GM18867 (cell line): ENCODE data around the gene THBS1.

Experiments used
- ATAC-seq: cut with Tn5 transposase; IDR thresholded peaks from one replicate; pipeline ENCODE4 v1.9.1; 2021; ENCODE audit warnings: mild to moderate bottlenecking, moderate library complexity; ENCODE audit not compliant: unreplicated experiment

THBS1 gene

GRCh38 chr15:39598958-39599845 lies 18.3 kb downstream of the THBS1 start:
- no peak for ATAC-seq

- no peak for ATAC-seq
Measured at GRCh38 chr15:39599871-39600270, 19.0 kb downstream of the THBS1 start.

GRCh38 chr15:39602143-39602542 lies 21.3 kb downstream of the THBS1 start:
- ATAC-seq: no peak

GRCh38 chr15:39605146-39605545 lies 24.3 kb downstream of the THBS1 start:
- no peak for ATAC-seq

GRCh38 chr15:39608185-39609139 lies 27.6 kb downstream of the THBS1 start:
- ATAC-seq: no peak

- no peak for ATAC-seq
Measured at GRCh38 chr15:39609166-39609916, 28.5 kb downstream of the THBS1 start.

GRCh38 chr15:39610665-39611064 lies 29.8 kb downstream of the THBS1 start:
- ATAC-seq: no peak

- ATAC-seq: no peak
Measured at GRCh38 chr15:39613271-39613670, 32.4 kb downstream of the THBS1 start.

GRCh38 chr15:39613861-39614260 lies 33.0 kb downstream of the THBS1 start:
- ATAC-seq: no peak

- ATAC-seq: no peak
Measured at GRCh38 chr15:39616731-39617455, 36.0 kb downstream of the THBS1 start.

- ATAC-seq: no peak
Measured at GRCh38 chr15:39618063-39618823, 37.4 kb downstream of the THBS1 start.

GRCh38 chr15:39621210-39621609 lies 40.3 kb downstream of the THBS1 start:
- ATAC-seq: no peak

GRCh38 chr15:39621976-39622375 lies 41.1 kb downstream of the THBS1 start:
- no peak for ATAC-seq

GRCh38 chr15:39622660-39623516 lies 42.0 kb downstream of the THBS1 start:
- peak; percentile 7 for ATAC-seq

GRCh38 chr15:39623529-39623931 lies 42.7 kb downstream of the THBS1 start:
- peak; percentile 93 for ATAC-seq

GRCh38 chr15:39624806-39625205 lies 43.9 kb downstream of the THBS1 start:
- peak; percentile 36 for ATAC-seq

- ATAC-seq: no peak
Measured at GRCh38 chr15:39625451-39625850, 44.6 kb downstream of the THBS1 start.

- no peak for ATAC-seq
Measured at GRCh38 chr15:39625856-39626255, 45.0 kb downstream of the THBS1 start.
